ENCODE results near the gene PITPNB.

DNA sequence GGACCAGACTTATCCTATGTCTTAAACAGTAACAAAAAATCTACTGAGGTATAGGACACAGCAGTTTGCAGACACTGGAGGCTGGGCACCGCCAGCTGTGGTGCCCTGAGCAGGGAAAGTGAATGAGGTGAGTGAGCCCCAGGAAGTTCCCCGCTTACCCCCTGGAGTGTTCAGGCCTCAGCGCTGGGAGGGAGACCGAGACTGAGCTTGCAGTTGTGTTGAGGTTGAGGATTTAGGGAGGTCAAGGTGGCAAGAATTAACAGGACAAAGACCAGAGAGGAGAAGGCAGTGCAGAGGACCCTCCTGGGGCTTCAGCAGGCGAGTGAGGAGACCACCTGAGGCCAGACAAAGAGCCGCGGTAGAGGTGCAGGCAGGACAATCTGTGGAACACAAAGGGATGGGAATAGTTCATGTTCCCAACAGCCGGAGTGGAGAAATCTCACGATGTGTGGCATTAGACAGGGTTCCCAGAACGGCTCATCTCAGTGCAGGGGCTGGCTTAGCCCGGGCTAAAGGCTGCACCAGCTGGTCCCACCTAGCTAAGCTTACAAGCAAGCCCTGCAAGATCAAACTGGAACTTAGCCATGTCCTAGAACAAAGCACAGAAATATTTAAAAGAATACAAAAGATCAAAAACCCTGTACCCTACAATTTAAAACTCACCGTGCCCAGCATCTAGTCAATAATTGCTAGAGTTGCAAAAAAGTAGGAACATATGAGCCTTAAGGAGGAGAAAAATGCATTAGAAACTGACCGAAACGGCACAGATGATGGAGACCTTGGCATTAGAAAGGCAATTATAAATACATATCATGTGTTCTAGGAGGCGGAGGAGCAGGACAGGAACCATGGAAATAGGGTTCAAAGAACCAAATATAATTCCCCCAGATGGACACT is 47.4 kb upstream of the PITPNB start:
- no peak for TF ChIP-seq EP300 (IDR thresholded peaks at IDR 0.05)
- TF ChIP-seq POLR2A (IDR thresholded peaks at IDR 0.05): no peak
- TF ChIP-seq POLR2AphosphoS5 (IDR thresholded peaks at IDR 0.05): no peak
